Neural cell (in vitro differentiated cells): ENCODE results near the gene ADGRG7. TPM values are rescaled to one million over a fixed set of nuclear protein-coding genes. Genes with fewer than 3 reads are reported as not detected.

Source experiments
- H2AFZ ChIP-seq: fragments of 200-600, 300-800 bp; sonication (generic), shearing (Covaris generic); 2 replicates; pipeline ENCODE4 v1.6.0; 2014; ENCODE audit warnings: low read depth, mild to moderate bottlenecking, antibody characterized with exemption, low read length, moderate library complexity
- H3F3A ChIP-seq: fragments of 200-600 bp; shearing (Covaris generic); 2 replicates; pipeline ENCODE4 v1.6.1; 2016; ENCODE audit warnings: mild to moderate bottlenecking, moderate library complexity, mixed read lengths, antibody characterized with exemption, low read length; ENCODE audit not compliant: insufficient read depth, poor library complexity, severe bottlenecking
- H3K27ac ChIP-seq: fragments of 200-600, 300-800 bp; sonication (generic), shearing (Covaris generic); 2 replicates; pipeline ENCODE4 v1.5.1; 2014; ENCODE audit warnings: mild to moderate bottlenecking, low read length, moderate library complexity
- H3K27me3 ChIP-seq: fragments of 300-800, 200-600 bp; sonication (generic), shearing (Covaris generic); 2 replicates; pipeline ENCODE4 v1.6.0; 2014; ENCODE audit warnings: mild to moderate bottlenecking, low read depth, low read length, moderate library complexity; ENCODE audit not compliant: insufficient read depth
- H3K36me3 ChIP-seq: fragments of 300-800, 200-600 bp; sonication (generic), shearing (Covaris generic); 2 replicates; pipeline ENCODE4 v1.5.1; 2014; ENCODE audit warnings: mild to moderate bottlenecking, antibody characterized with exemption, low read length, moderate library complexity; ENCODE audit not compliant: insufficient read depth
- H3K4me2 ChIP-seq: fragments of 300-800, 200-600 bp; sonication (generic), shearing (Covaris generic); 2 replicates; pipeline ENCODE4 v1.6.0; 2014; ENCODE audit warnings: mild to moderate bottlenecking, low read length
- H3K4me3 ChIP-seq: fragments of 300-800, 200-600 bp; sonication (generic), shearing (Covaris generic); 2 replicates; pipeline ENCODE4 v1.5.1; 2014; ENCODE audit warnings: mild to moderate bottlenecking, low read length, moderate library complexity
- H3K79me2 ChIP-seq: fragments of 200-600 bp; shearing (Covaris generic); replicated peaks from 2 replicates; pipeline ENCODE4 v1.6.0; 2014; ENCODE audit warnings: mild to moderate bottlenecking, low read length, moderate library complexity; ENCODE audit not compliant: insufficient read depth
- H3K9ac ChIP-seq: fragments of 300-800, 200-600 bp; sonication (generic), shearing (Covaris generic); 2 replicates; pipeline ENCODE4 v1.6.1; 2016; ENCODE audit warnings: mild to moderate bottlenecking, low read length, mixed read lengths
- H3K9me2 ChIP-seq: fragments of 200-600 bp; shearing (Covaris generic); 2 replicates; pipeline ENCODE4 v1.6.1; 2016; ENCODE audit warnings: mild to moderate bottlenecking, low read length, mixed read lengths; ENCODE audit not compliant: insufficient read depth
- H3K9me3 ChIP-seq: fragments of 200-600, 300-800 bp; sonication (generic), shearing (Covaris generic); 2 replicates; pipeline ENCODE4 v1.6.1; 2016; ENCODE audit warnings: mild to moderate bottlenecking, mixed run types, low read length, moderate library complexity, mixed read lengths
- H4K20me1 ChIP-seq: fragments of 200-600 bp; shearing (Covaris generic); 2 replicates; pipeline ENCODE4 v1.6.1; 2016; ENCODE audit warnings: mild to moderate bottlenecking, mixed run types; ENCODE audit not compliant: insufficient read depth
- EP300 ChIP-seq: fragments of 450-650 bp; conservative IDR thresholded peaks from 2 replicates; pipeline ENCODE4 v1.6.1; 2014; ENCODE audit warnings: antibody characterized with exemption, mild to moderate bottlenecking, moderate library complexity; ENCODE audit not compliant: poor library complexity, severe bottlenecking
- EZH2 ChIP-seq: fragments of 200-600, 300-800 bp; shearing (Covaris generic), sonication (generic); IDR thresholded peaks from 2 replicates; pipeline ENCODE4 v1.6.1; 2014; ENCODE audit warnings: antibody characterized with exemption, low read length, borderline replicate concordance, mild to moderate bottlenecking; ENCODE audit not compliant: insufficient read depth, poor library complexity, severe bottlenecking
- MXI1 ChIP-seq: fragments of 450-650 bp; conservative IDR thresholded peaks from 2 replicates; pipeline ENCODE4 v1.6.1; 2014; ENCODE audit warnings: antibody characterized with exemption, mild to moderate bottlenecking; ENCODE audit not compliant: poor library complexity, severe bottlenecking
- POLR2AphosphoS5 ChIP-seq: IDR thresholded peaks from 2 replicates; pipeline ENCODE4 v1.6.1; 2012
- RAD21 ChIP-seq: fragments of 450-650 bp; conservative IDR thresholded peaks from 2 replicates; pipeline ENCODE4 v1.6.1; 2014; ENCODE audit warnings: antibody characterized with exemption, mild to moderate bottlenecking, moderate library complexity
- SMC3 ChIP-seq: fragments of 450-650 bp; conservative IDR thresholded peaks from 2 replicates; pipeline ENCODE4 v1.6.1; 2014; ENCODE audit warnings: antibody characterized with exemption, mild to moderate bottlenecking, moderate library complexity; ENCODE audit not compliant: poor library complexity
- TAF1 ChIP-seq: IDR thresholded peaks from 2 replicates; pipeline ENCODE4 v1.6.1; 2012; ENCODE audit warnings: low read depth
- polyA plus RNA-seq: library from polyadenylated mRNA; depleted of rRNA; stranded (reverse); fragments of >200 nt; gene quantifications from 2 replicates; pipeline ENCODE4 v1.2.3, GENCODE V29; 2014
- TF ChIP-seq, protein P1 (sequence below): fragments of 450-650 bp; IDR thresholded peaks from 2 replicates; pipeline ENCODE4 v1.5.1; 2014; ENCODE audit warnings: antibody characterized with exemption, mild to moderate bottlenecking, moderate library complexity; ENCODE audit not compliant: poor library complexity, severe bottlenecking
- TF ChIP-seq, protein P2 (sequence below): IDR thresholded peaks from 2 replicates; pipeline ENCODE4 v1.6.1; 2012; ENCODE audit warnings: borderline replicate concordance

Gene ADGRG7
- polyA plus RNA-seq, 1 donor from 2014 or later: not detected

DNA sequence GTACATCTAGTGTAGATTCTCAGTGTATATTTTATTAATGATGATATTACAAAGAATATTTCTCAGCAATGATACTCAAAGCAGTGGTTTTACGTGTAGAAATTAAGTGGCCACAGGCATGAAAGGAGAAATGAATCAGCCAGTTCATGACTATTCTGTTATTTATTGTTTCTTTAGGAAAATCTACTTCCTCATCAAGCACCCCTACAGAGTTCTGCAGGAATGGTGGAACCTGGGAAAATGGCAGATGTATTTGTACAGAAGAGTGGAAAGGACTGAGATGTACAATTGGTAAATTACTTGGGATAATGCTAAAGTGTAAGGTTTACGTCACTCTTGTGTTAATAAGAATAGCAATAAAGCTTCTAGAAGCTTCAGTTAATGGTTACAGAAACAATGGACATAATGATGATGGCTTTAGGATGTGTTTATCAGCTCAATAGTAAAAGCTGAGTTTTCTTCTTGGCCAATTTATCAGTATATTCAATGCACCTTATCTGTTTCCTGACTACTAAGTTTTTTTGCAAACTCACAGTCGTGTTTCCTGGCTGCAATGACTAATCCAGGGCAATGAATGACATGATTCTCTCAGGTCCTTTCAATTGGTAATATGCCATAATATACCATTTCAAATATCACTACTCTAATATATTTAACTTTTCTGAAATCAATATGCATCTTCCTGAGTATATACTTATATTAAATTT, 20.2 kb downstream of the ADGRG7 start:
- H3K4me2 ChIP-seq: no peak overlapping the region
- TF ChIP-seq EZH2 (no peak), MXI1 (no peak), EP300 (no peak), SMC3 (no peak), POLR2AphosphoS5 (no peak), RAD21 (no peak), TAF1 (no peak)
- TF ChIP-seq, protein P1, sequence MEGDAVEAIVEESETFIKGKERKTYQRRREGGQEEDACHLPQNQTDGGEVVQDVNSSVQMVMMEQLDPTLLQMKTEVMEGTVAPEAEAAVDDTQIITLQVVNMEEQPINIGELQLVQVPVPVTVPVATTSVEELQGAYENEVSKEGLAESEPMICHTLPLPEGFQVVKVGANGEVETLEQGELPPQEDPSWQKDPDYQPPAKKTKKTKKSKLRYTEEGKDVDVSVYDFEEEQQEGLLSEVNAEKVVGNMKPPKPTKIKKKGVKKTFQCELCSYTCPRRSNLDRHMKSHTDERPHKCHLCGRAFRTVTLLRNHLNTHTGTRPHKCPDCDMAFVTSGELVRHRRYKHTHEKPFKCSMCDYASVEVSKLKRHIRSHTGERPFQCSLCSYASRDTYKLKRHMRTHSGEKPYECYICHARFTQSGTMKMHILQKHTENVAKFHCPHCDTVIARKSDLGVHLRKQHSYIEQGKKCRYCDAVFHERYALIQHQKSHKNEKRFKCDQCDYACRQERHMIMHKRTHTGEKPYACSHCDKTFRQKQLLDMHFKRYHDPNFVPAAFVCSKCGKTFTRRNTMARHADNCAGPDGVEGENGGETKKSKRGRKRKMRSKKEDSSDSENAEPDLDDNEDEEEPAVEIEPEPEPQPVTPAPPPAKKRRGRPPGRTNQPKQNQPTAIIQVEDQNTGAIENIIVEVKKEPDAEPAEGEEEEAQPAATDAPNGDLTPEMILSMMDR: no peak
- TF ChIP-seq, protein P2, sequence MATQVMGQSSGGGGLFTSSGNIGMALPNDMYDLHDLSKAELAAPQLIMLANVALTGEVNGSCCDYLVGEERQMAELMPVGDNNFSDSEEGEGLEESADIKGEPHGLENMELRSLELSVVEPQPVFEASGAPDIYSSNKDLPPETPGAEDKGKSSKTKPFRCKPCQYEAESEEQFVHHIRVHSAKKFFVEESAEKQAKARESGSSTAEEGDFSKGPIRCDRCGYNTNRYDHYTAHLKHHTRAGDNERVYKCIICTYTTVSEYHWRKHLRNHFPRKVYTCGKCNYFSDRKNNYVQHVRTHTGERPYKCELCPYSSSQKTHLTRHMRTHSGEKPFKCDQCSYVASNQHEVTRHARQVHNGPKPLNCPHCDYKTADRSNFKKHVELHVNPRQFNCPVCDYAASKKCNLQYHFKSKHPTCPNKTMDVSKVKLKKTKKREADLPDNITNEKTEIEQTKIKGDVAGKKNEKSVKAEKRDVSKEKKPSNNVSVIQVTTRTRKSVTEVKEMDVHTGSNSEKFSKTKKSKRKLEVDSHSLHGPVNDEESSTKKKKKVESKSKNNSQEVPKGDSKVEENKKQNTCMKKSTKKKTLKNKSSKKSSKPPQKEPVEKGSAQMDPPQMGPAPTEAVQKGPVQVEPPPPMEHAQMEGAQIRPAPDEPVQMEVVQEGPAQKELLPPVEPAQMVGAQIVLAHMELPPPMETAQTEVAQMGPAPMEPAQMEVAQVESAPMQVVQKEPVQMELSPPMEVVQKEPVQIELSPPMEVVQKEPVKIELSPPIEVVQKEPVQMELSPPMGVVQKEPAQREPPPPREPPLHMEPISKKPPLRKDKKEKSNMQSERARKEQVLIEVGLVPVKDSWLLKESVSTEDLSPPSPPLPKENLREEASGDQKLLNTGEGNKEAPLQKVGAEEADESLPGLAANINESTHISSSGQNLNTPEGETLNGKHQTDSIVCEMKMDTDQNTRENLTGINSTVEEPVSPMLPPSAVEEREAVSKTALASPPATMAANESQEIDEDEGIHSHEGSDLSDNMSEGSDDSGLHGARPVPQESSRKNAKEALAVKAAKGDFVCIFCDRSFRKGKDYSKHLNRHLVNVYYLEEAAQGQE: no peak
- no peaks in the 10 kb centered on the region for H4K20me1 ChIP-seq
- no peaks in the 10 kb centered on the region for H3K79me2 ChIP-seq
- no peaks in the 10 kb centered on the region for H3K9me3 ChIP-seq
- no peaks in the 10 kb centered on the region for H3K36me3 ChIP-seq
- no peak overlapping the region for H3K9ac ChIP-seq
- no peaks in the 10 kb centered on the region for H3F3A ChIP-seq
- H3K9me2 ChIP-seq: no peaks in the 10 kb centered on the region
- no peak overlapping the region for H3K27ac ChIP-seq
- no peaks in the 10 kb centered on the region for H3K27me3 ChIP-seq
- no peak overlapping the region for H3K4me3 ChIP-seq
- no peak overlapping the region for H2AFZ ChIP-seq

DNA sequence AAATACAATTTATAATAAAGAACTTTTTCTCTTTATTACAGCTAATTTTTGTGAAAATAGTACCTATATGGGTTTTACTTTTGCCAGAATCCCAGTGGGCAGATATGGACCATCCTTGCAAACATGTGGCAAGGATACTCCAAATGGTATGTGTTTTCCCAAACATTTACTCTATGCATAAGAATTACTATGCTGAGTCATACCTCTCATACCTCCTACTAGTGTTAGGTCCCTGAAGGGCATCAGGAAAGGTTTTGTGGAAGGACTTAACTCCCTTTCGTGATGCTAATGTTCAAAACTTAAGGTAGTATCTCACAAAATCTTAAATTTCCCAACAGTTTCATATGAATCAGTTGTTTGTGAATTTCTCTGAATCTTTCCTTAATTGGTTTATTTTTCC, 21.3 kb downstream of the ADGRG7 start:
- Histone ChIP-seq H3K4me2 (no peak overlapping the region), H2AFZ (no peak overlapping the region), H3K79me2 (no peaks in the 10 kb centered on the region), H3K4me3 (no peak overlapping the region), H3K36me3 (no peaks in the 10 kb centered on the region), H3K9ac (no peak overlapping the region), H3K9me3 (no peaks in the 10 kb centered on the region), H3K27me3 (no peaks in the 10 kb centered on the region), H3K27ac (no peak overlapping the region), H3K9me2 (no peaks in the 10 kb centered on the region), H4K20me1 (no peaks in the 10 kb centered on the region), H3F3A (no peaks in the 10 kb centered on the region)
- TF ChIP-seq EZH2 (no peak), MXI1 (no peak), RAD21 (no peak), EP300 (no peak), SMC3 (no peak), TAF1 (no peak)
- TF ChIP-seq, protein P1: no peak
- TF ChIP-seq, protein P2: no peak
